ENCODE results near the gene OPRM1. TPM values are rescaled to one million over a fixed set of nuclear protein-coding genes. Genes with fewer than 3 reads are reported as not detected.

The OPRM1 gene
- total and polyA plus RNA-seq, 2 of the 8 experiments (the other 6 are each of a cell fraction or from before 2014, with no cell fraction given) = not detected

GRCh38 chr6:154057098-154057497 is 18.1 kb downstream of the OPRM1 start (continued):
- TF ChIP-seq CHD7 (IDR thresholded peaks at IDR 0.05; ENCODE audit: insufficient replicate concordance, low read length) (no peak), CREB1 (IDR thresholded peaks at IDR 0.05) (no peak), ZNF274 (IDR thresholded peaks at IDR 0.05; ENCODE audit: borderline replicate concordance, extremely low read depth, low read length) (no peak), YY1 (IDR thresholded peaks at IDR 0.05; ENCODE audit: low read depth, low read length) (no peak), E2F6 (IDR thresholded peaks at IDR 0.05) (no peak), POLR2A (IDR thresholded peaks at IDR 0.05; ENCODE audit: control extremely low read depth in 1 of 2, low read depth in 2 of 2, low read length in 2 of 2) (no peak), POLR2AphosphoS5 (IDR thresholded peaks at IDR 0.05; ENCODE audit: low read depth, low read length) (no peak), CBX5 (IDR thresholded peaks at IDR 0.05; ENCODE audit: low read depth, low read length) (no peak)

Measured in H1 (cell line).